Gastrocnemius medialis (tissue), 4 donors: ENCODE data around the gene SEPTIN6.

ENCODE experiments used
- CTCF ChIP-seq, 5 experiments: fragments of 450-650 bp in 3 of 5; fragments of 200-600 bp in 2 of 5; sonication (generic) in 2 of 5; IDR thresholded peaks in 4 of 5; conservative IDR thresholded peaks in 1 of 5; 1 replicate in 4 of 5; 2 replicates in 1 of 5; pipeline ENCODE4 v1.5.1; 2016 to 2019; ENCODE audit warnings: antibody characterized with exemption in 5 of 5, mild to moderate bottlenecking in 3 of 5, moderate library complexity in 3 of 5
- POLR2A ChIP-seq, 2 donors: fragments of 450-650 bp; IDR thresholded peaks; one replicate each; pipeline ENCODE4 v1.6.1; 2017; ENCODE audit warnings: antibody characterized with exemption in 2 of 2, mild to moderate bottlenecking in 2 of 2, moderate library complexity in 2 of 2

GRCh38 chrX:119647089-119647488 is 45.9 kb downstream of the SEPTIN6 start:
- TF ChIP-seq CTCF (IDR thresholded peaks at IDR 0.05 in 4 of 5, conservative IDR thresholded peaks at IDR 0.05 in 1 of 5) (no peak), POLR2A (IDR thresholded peaks at IDR 0.05) (no peak)
